A549 (cell line): ENCODE results near the gene ADAMTSL3.

Experiments
- CEBPB ChIP-seq, 2 experiments: fragments of >200 bp in 1 of 2; sonication (Bioruptor Twin) in 1 of 2; formaldehyde crosslinking in 1 of 2; IDR thresholded peaks; 2 replicates each; pipeline ENCODE4 v1.6.1; 2012 to 2016
- CHD2 ChIP-seq: fragments of 150-350 bp; IDR thresholded peaks from 2 replicates; pipeline ENCODE4 v1.6.1; 2014; ENCODE audit warnings: low read length; ENCODE audit not compliant: partially characterized antibody
- CTCF ChIP-seq: fragments of >200 bp; sonication (Bioruptor Twin); formaldehyde crosslinking; IDR thresholded peaks from 3 replicates; pipeline ENCODE4 v1.5.1; 2016
- EP300 ChIP-seq, 2 experiments: fragments of >200 bp; sonication (Bioruptor Twin); formaldehyde crosslinking; IDR thresholded peaks; 2 replicates in 1 of 2; 3 replicates in 1 of 2; pipeline ENCODE4 v1.6.1; 2016 to 2017
- MAX ChIP-seq: IDR thresholded peaks from 2 replicates; pipeline ENCODE4 v1.6.1; 2012
- MYC ChIP-seq: IDR thresholded peaks from 2 replicates; pipeline ENCODE4 v1.6.1; 2012; ENCODE audit warnings: mild to moderate bottlenecking, inconsistent platforms, low read length, improper control_type of control experiment, borderline replicate concordance
- NFE2L2 ChIP-seq: fragments of 150-350 bp; conservative IDR thresholded peaks from 2 replicates; pipeline ENCODE4 v1.6.1; 2014; ENCODE audit warnings: low read length
- POLR2A ChIP-seq: IDR thresholded peaks from 2 replicates; pipeline ENCODE4 v1.6.1; 2012; ENCODE audit warnings: mild to moderate bottlenecking, low read length
- SREBF2 ChIP-seq: fragments of 450-650 bp; IDR thresholded peaks from 2 replicates; pipeline ENCODE4 v1.6.1; 2014; ENCODE audit warnings: mild to moderate bottlenecking, moderate library complexity
- TF ChIP-seq, protein P1 (sequence below): IDR thresholded peaks from 2 replicates; pipeline ENCODE4 v1.6.1; 2012

DNA sequence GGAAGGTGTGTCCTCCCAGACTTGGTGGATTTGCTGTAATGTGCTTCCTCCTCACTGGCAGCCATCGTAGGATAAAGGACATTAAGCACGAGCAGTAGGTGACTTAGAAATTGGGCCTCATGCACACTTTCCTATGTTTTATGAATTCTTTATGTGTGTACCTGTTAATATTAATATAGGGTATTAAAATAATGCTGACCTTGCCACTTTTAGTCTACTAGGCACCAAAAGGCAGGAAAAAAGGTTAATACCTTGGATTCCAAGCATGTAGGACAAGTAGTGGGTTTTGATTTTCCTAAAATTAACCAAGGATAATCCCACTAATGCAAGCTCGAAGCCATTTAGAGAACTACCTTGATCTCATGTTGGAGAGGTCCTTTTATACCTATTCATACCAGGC is 55.9 kb downstream of the ADAMTSL3 start:
- TF ChIP-seq CTCF (no peak), CEBPB (IDR thresholded peaks at IDR 0.05) (no peak), MYC (no peak), NFE2L2 (no peak), CHD2 (no peak), MAX (no peak), POLR2A (no peak), SREBF2 (no peak), EP300 (IDR thresholded peaks at IDR 0.05) (no peak)
- TF ChIP-seq, protein P1, sequence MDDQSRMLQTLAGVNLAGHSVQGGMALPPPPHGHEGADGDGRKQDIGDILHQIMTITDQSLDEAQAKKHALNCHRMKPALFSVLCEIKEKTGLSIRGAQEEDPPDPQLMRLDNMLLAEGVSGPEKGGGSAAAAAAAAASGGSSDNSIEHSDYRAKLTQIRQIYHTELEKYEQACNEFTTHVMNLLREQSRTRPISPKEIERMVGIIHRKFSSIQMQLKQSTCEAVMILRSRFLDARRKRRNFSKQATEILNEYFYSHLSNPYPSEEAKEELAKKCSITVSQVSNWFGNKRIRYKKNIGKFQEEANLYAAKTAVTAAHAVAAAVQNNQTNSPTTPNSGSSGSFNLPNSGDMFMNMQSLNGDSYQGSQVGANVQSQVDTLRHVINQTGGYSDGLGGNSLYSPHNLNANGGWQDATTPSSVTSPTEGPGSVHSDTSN, result no peak
